ENCODE data around the gene TBPL1. TPM values are rescaled to one million over a fixed set of nuclear protein-coding genes. Genes with fewer than 3 reads are reported as not detected.

The TBPL1 gene
- total and polyA plus RNA-seq, 2 of the 13 experiments (the other 11 are each of a cell fraction or from before 2014, with no cell fraction given) = 25.3 to 39.3 TPM

- ATAC-seq (no peak), DNase-seq (ENCODE audit: low spot score) (no peak), FAIRE-seq (no peak)
- TF ChIP-seq KLF12 (CRISPR knock-in tag; IDR thresholded peaks at IDR 0.05; ENCODE audit: borderline replicate concordance) = no peak
- TF ChIP-seq HOMEZ (CRISPR knock-in tag; IDR thresholded peaks at IDR 0.05; ENCODE audit: low read depth) = no peak
- TF ChIP-seq ZNF737 (CRISPR knock-in tag; IDR thresholded peaks at IDR 0.05; ENCODE audit: borderline replicate concordance) = no peak
- TF ChIP-seq ZNF720 (CRISPR knock-in tag; IDR thresholded peaks at IDR 0.05) = no peak
- TF ChIP-seq ZNF761 (CRISPR knock-in tag; conservative IDR thresholded peaks at IDR 0.05) = no peak
- no peak for TF ChIP-seq CAMTA2 (CRISPR knock-in tag; IDR thresholded peaks at IDR 0.05; ENCODE audit: borderline replicate concordance)
- TF ChIP-seq SAFB2 (CRISPR knock-in tag; IDR thresholded peaks at IDR 0.05; ENCODE audit: borderline replicate concordance, low read depth) = no peak
- TF ChIP-seq HOXA7 (CRISPR knock-in tag; IDR thresholded peaks at IDR 0.05) = no peak
- TF ChIP-seq ZNF800 (CRISPR knock-in tag; IDR thresholded peaks at IDR 0.05) = no peak
- no peak for TF ChIP-seq TFAP4 (IDR thresholded peaks at IDR 0.05; ENCODE audit: borderline replicate concordance, low read depth)
- no peak for TF ChIP-seq ASH2L (IDR thresholded peaks at IDR 0.05; ENCODE audit: insufficient read length, low read depth, low read length)
- no peak for TF ChIP-seq ZNF878 (CRISPR knock-in tag; IDR thresholded peaks at IDR 0.05)
- TF ChIP-seq ZNF558 (CRISPR knock-in tag; IDR thresholded peaks at IDR 0.05; ENCODE audit: borderline replicate concordance) = no peak
- TF ChIP-seq ZNF33A (CRISPR knock-in tag; IDR thresholded peaks at IDR 0.05; ENCODE audit: borderline replicate concordance) = no peak
- TF ChIP-seq ZSCAN25 (CRISPR knock-in tag; IDR thresholded peaks at IDR 0.05) = no peak
- no peak for TF ChIP-seq THAP9 (CRISPR knock-in tag; IDR thresholded peaks at IDR 0.05; ENCODE audit: borderline replicate concordance)
- Histone ChIP-seq H3K79me2 (ENCODE audit: insufficient read depth, low read length) (no peaks in the 10 kb centered on the region), H2AFZ (ENCODE audit: low read length) (no peak overlapping the region), H3K27me3 (ENCODE audit: control insufficient read depth in 1 of 2, insufficient read depth in 2 of 2, low read length in 2 of 2) (no peaks in the 10 kb centered on the region; a peak in 2 of 5 replicates), H3K36me3 (replicated peaks in 1 of 2; ENCODE audit: control insufficient read depth in 1 of 2, insufficient read depth in 2 of 2, low read length in 2 of 2) (no peaks in the 10 kb centered on the region), H3K27ac (ENCODE audit: extremely low read length, insufficient read depth, low read length) (no peak overlapping the region), H3K4me2 (ENCODE audit: low read depth, low read length) (no peak overlapping the region), H3K4me1 (ENCODE audit: insufficient read depth, low read length) (no peaks in the 10 kb centered on the region), H3K9ac (ENCODE audit: insufficient read depth, low read depth, low read length) (no peak overlapping the region), H3K4me3 (replicated peaks in 1 of 3; ENCODE audit: insufficient read depth in 1 of 3, low read depth in 2 of 3, low read length in 3 of 3) (no peak overlapping the region), H4K20me1 (ENCODE audit: insufficient read depth, low read length) (no peaks in the 10 kb centered on the region), H3K9me3 (ENCODE audit: low read length) (no peaks in the 10 kb centered on the region)
- BruUV-seq (replicated peaks) = no TSS peak
- ChIA-PET POLR2A (no interaction called here), CTCF (ENCODE audit: low intra/inter-chr PET ratio, low total read pairs) (no interaction called here)
- in situ Hi-C loops (cut with HindIII; ENCODE audit: extremely low pct_ligation_motif_present, low pct_unique_long_range_greater_than_20kb) (no loop called here), intact Hi-C loops (cut with micrococcal nuclease; ENCODE audit: unreplicated experiment) (no loop called here)
Observed at GRCh38 chr6:133999305-133999704, 46.3 kb downstream of the TBPL1 start.
